GM19324 (cell line): Measurements from ENCODE around the gene PCGF3.
A peak's percentile ranks its signal among the peaks of the same experiment; 100 is the strongest.

Experiments
- ATAC-seq: cut with Tn5 transposase; IDR thresholded peaks from one replicate; pipeline ENCODE4 v1.9.1; 2021; ENCODE audit warnings: mild to moderate bottlenecking, moderate library complexity; ENCODE audit not compliant: unreplicated experiment, low FRiP score

PCGF3 gene, protein sequence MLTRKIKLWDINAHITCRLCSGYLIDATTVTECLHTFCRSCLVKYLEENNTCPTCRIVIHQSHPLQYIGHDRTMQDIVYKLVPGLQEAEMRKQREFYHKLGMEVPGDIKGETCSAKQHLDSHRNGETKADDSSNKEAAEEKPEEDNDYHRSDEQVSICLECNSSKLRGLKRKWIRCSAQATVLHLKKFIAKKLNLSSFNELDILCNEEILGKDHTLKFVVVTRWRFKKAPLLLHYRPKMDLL

DNA sequence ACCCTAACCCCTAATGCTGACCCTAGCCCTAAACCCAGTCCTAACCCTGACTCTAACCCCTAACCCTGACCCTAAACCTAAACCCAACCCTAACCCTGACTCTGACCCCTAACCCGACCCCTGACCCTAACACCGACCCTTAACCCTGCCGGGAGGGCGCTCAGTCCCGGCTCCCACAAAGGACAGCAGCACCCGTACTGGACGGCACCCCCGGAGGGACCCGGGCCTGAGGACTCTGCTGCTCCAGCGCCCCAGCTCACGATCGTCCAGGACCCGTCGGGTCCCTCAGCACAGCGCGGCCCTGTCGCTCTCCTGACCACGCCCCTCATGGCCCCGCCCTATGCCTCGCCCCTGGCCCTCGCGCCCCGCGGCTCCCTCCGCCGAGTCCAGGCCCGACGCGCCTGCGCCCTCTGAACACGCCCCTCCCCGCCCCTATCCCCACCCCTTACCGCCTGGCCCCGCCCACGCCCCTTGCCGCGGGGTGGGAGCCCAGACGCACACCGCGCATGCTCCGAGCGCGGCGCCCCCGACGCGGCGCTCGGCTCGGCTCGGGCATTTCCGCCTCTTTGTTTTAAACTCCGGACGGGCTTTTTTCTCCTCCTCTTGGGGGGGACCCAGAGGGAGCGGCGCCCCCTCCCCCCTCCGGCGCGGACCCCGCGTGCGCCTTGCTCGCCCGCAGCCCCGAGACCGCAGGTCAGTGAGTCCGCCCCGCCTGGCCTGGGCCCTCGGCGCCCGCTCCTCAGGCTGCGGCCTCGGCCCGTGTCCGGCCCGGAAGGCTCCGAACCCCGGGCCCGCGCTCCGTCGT is at the start of gene PCGF3:
Gene PCGF3, plus strand, starts transcription at position 555 of the 805 bp plus-strand sequence. CDS start 27,849 bp downstream, outside the sequence.
- peak; percentile 90 for ATAC-seq

DNA sequence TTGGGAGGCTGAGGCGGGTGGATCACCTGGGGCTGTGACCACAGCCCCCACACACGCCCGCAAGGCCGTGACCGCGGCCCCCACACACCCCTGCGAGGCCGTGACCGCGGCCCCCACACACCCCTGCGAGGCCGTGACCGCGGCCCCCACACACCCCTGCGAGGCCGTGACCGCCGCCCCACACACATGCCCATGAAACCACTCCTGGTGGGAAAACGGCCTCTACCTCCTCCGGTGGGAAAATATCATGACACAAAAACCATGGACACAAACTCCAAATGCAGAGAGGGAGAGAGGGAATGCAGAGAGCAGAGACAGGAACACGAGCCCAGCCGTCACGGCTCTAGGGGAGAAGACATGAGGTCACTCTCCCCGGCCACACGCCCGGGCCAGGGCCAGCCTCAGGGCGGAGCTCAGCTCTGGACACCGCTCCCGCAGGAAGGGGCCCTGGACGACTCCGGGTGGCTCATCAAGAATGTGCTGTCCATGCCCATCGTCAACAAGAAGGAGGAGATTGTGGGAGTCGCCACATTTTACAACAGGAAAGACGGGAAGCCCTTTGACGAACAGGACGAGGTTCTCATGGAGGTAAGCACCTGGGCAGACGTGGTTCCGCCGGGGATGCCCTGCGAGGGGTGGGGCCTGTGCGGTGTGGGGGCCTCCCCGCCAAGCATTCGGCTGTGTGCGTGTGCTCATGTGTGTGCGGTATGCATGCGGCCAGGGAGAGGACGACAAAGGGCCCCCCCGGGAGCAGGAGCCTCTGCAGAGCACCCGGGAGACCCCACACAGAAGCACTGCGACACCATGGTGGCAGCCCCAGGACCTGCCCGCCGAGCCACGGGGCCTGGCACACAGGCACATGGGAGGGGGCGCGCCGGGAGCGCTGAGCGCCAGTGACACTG is 48.9 kb upstream of the PCGF3 start:
- ATAC-seq = no peak

DNA sequence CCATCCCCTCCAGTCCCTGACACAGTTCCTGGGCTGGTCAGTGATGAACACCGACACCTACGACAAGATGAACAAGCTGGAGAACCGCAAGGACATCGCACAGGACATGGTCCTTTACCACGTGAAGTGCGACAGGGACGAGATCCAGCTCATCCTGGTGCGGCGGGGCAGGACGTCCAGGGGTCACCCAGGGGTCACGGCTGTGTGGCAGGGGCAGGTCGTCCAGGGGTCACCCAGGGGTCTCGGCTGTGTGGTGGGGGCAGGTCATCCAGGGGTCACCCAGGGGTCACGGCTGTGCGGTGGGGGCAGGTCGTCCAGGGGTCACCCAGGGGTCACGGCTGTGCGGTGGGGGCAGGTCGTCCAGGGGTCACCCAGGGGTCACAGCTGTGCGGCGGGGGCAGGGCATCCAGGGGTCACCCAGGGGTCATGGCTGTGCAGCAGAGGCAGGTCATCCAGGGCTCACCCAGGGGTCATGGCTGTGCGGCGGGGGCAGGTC is 48.2 kb upstream of the PCGF3 start:
- ATAC-seq = no peak

DNA sequence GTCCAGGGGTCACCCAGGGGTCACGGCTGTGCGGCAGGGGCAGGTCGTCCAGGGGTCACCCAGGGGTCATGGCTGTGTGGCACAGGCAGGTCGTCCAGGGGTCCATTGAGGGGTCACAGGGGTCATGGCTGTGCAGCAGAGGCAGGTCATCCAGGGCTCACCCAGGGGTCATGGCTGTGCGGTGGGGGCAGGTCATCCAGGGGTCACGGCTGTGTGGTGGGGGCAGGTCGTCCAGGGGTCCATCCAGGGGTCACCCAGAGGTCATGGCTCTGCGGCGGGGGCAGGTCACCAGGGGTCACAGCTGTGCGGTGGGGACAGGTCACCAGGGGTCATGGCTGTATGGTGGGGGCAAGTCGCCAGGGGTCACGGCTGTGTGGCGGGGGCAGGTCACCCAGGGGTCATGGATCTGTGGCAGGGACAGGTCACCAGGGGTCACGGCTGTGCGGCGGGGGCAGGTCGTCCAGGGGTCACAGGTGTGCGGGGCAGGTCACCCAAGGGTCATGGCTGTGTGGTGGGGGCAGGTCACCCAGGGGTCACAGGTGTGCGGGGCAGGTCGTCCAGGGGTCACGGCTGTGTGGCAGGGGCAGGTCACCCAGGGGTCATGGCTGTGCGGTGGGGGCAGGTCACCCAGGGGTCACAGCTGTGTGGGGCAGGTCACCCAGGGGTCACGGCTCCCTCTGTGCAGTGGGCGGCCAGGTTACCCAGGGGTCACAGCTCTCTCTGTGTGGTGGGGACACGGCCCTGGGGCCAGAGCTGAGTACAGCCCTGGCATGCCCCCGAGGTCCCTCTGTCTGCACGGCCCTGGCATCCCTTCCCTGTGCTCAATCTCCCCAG is 47.6 kb upstream of the PCGF3 start:
- no peak for ATAC-seq

DNA sequence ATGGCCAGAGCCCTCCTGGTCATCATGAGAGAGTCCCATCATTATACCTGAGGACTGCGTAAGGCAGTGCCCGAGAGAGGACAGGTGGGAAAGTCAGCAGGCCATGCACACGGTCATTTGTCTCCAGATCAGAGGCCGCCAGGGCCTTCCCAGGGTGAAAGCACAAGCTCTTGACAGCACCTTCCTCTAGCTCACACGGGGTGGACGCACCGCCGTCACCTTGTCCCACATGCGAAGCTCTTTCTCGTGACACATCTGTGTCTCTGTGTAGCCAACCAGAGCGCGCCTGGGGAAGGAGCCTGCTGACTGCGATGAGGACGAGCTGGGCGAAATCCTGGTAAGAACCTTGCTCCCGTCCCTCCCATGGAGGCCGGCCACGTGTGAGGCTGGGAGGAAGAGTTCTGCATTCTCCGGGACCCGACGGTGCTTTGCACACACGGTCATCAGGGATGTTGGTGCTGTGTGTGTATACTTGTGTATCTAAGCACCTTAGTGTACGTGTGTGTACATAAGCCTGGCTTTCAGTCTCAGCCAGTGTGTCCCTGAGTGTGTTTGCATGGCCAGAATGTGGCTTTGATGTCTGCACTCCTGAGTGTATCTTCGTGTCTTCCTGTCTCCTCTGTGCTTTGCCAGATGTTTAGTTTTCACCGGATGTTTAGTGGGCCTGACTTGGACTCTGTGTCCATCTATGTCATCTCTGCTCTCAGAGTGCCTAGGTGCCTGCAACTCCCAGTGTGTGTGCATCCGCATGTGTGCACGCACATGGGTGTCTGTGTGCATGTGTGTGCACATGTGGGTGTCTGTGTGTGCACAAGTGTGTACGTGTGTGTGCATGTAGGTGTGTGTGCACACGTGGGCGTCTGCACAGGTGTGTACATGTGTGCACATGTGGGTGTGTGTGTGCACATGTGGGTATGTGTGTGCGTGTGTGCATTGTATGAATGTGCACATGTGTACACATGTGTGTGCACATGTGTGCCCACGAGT is 46.7 kb upstream of the PCGF3 start:
- no peak for ATAC-seq

DNA sequence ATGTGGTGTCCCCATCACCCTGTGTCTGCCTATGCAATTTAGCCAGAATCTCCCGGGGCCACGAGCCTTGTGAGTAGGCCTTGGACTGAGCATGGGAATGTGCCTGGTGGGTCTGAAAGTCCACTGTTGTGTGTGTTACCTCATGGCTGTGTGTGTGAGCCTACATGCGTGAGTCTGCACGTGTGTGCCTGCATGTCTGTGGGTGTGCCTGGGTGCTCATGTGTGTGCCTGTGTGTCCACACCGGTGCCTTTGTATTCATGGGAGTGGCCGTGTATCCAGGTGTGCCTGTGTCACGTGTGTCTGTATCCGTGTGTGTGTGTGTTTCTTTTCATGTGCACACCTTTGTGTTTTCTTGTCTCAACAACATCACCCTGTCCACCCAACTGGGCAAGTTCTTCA is 45.8 kb upstream of the PCGF3 start:
- ATAC-seq = no peak

DNA sequence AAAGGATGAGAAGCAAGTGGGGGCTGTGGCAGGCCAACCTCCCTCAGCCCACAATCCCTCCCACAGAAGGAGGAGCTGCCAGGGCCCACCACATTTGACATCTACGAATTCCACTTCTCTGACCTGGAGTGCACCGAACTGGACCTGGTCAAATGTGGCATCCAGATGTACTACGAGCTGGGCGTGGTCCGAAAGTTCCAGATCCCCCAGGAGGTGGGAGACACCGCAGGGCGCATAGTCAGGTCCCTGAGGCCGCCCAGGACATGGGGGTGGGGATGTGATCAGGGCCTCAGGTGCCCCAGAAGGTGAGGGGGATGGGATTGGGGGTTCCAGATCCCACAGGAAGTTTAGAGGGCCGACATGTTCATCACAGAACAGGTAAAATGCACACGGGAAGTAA is 45.2 kb upstream of the PCGF3 start:
- no peak for ATAC-seq

DNA sequence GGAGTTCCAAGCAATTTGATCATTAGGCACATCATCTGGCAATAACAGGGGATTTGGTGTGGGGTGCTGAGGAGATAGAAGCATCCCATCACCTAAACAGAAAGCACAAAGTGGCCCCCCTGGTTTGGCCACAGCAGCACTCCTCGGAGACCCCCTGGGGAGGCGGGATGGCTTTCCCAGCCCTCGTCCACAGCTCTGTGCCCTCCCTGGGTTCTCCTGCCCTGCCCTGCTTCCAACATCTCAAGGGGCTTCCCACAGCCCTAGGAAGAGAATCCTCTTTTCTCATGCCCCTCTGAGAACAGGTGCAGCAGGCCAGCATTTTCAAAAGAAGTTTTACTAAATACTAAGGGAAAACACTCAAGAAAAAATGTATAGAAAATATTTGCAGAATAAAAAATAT is 44.4 kb upstream of the PCGF3 start:
- ATAC-seq = no peak

DNA sequence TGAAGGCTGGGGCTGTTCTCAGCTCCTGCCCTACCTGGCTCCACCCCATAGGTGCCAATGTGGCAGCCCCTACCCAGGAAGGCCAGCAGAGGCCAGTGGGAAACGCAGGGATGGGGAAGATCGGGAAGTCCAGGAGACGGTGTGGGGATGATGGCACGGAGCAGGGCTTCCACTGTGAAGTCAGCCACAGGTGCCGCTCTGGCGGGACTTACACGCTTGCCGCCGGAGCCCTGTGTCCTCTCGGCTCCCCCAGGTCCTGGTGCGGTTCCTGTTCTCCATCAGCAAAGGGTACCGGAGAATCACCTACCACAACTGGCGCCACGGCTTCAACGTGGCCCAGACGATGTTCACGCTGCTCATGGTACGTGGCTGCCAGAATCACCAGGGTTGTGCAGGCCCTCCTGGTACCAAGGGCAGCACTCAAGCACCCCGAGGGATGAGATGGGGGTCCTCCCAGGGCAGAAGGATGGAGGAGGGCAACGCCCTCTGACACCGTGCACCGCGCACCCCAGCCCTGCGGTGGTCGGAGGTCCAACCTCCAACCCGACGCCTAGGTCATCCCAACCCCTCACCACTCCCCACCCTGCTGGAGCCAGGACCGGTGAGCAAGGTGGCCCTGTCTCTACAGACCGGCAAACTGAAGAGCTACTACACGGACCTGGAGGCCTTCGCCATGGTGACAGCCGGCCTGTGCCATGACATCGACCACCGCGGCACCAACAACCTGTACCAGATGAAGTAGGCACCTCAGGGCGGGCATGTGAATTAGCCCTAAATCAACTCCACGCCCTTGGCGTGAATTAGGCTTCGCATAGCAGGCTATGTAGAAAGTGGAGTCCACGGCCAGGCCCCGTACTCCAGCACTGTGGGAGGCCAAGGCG is 43.5 kb upstream of the PCGF3 start:
- no peak for ATAC-seq

DNA sequence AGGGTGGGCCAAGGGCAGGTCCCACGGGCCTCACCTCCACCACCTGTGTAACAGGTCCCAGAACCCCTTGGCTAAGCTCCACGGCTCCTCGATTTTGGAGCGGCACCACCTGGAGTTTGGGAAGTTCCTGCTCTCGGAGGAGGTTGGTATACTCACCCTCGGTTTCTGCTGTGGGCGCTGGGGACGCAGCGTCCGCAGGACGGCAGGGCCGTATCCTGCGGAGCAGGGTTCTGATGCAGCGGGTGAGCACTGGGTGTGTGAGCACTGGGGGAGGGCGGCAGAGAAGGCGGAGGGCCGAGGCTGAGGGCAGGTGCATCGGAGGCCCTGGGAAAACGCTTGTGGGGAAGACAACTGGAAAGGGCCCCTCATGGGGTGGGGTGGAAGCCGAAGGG is 42.6 kb upstream of the PCGF3 start:
- ATAC-seq = no peak

DNA sequence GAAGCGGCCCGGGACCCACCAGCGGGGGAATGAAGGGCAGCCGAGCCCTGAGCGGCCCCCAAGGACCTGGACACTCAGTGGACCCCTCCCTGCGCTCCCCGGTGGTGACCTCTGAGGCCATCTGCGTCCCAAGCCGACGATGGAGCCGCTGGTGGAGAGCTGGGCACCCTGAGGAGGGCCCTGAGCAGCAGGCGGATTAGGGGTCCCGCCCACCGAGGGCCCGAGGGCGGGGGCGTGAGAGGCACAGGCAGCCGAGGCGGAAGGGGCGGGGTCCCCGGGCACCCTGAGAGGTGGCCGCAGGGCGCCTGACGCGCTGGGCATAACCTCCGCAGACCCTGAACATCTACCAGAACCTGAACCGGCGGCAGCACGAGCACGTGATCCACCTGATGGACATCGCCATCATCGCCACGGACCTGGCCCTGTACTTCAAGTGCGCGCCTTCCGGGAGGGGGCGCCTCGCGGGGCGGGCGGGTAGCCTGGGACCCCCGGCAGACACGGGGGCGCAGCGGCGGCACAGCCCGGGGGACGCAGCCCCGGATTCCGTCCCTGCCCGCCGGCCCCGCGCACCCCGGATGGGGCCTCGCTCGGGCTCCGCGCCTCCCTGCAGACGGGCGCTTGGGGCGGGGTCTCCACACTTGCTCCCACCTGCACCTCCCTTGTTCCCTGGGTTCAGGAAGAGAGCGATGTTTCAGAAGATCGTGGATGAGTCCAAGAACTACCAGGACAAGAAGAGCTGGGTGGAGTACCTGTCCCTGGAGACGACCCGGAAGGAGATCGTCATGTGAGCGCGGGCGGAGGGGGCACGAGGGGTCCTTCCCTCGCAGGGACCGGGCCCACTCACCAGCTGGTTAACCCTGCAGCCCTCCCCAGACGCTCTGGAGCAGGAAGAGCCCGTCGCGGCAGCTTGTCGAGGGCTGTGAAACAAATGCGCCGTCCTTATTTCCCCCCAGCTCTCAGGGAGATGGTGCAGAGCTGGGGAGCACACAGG is 41.9 kb upstream of the PCGF3 start:
- ATAC-seq = no peak

DNA sequence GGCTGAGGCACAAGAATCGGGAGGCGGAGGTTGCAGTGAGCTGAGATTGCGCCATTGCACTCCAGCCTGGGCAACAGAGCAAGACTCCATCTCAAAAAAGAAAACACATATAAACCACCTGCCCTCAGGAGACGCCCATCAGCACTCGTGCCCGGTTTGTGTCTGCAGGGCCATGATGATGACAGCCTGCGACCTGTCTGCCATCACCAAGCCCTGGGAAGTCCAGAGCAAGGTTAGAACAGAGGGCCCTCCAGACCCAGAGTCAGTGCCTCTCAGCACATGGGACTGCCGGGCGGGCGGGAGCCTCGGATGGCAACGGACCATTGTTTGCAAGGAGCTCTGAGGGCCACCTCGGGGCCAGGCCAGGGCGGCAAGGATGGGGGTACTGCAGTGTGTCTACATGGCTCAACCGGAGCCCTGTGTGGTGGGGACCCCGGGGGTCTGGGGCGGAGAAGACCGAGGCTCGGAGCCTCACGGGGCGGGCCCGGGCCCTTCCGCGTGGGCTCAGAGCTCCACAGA is 40.9 kb upstream of the PCGF3 start:
- ATAC-seq = no peak

DNA sequence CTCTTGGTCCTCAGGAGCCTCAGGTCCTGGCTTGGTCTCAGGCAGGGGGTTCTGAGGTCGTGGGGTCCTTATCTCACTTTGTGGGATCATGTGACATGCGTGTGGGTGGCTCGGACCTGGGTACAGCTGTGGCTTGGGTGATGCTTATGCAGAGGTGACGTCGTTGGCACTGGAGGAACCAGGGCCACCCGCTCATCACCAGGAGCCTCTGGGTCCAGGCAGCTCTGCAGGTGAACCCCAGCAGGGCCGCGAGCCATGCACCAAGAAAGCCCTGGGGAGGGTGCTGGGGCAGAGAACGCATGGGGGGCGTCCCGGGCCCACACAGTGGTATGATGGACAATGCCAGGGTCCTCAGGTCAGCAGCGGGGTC is 40.3 kb upstream of the PCGF3 start:
- no peak for ATAC-seq

DNA sequence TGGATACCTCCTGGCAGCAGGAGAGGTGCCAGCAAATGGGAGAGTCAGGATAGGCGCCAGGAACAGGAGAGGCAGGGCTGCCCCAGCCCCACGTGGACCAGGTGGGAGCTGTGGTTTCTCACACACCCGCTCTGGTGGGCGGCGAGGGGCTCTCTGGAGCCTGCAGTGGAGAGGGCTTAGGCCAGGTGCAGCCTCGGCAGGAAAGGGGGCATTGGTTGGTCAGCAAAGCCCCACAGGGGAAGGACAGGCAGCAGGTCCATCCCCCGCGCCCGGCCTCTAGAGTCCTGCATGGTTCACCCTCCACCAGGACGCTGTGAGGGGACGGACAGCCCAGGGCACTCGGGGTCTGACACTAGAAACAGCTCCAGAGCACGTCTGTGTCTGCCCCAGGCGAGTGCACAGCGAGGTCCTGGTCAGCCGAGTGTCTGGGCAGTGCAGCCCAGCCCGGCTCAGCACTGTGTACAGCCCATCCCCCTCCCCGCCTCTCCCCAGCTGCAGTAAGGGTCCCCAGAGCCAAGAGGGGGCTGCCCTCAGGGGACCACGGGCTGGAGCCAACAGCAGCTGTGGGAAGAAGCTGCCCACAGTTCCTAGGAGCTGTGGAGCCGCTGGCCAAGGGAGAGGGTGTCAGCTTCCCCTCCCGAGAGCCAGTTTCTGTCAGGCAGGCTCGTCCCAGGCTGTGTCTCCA is 39.7 kb upstream of the PCGF3 start:
- ATAC-seq = no peak

DNA sequence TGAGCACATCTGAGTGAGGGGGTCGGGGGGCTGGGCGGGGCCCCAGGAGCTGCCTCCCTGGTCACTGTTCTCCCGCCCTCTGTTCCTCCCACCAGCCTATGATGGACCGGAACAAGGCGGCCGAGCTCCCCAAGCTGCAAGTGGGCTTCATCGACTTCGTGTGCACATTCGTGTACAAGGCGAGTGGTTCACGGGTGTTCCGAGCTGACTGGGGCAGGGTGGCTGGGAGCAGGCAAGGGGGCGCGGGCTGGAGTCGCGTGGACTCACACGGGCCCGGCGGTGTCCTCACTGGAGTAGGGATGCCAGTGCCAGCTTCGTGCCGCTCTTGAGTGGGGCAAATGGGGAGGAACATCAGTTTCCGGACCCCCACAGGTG is 39.2 kb upstream of the PCGF3 start:
- ATAC-seq = no peak
